AG08395 (cell line): ENCODE results near the gene MTREX.
A peak's percentile ranks its signal among the peaks of the same experiment; 100 is the strongest.
"Not testable (repeated sequence)": the region's sequence is repeated elsewhere in the genome, so short reads cannot be mapped to it uniquely, and the experiment has no call there.

Experiments
- DNase-seq: peaks from one replicate; pipeline ENCODE4 v3.0.0; 2012; ENCODE audit warnings: mixed read lengths, low spot score

The MTREX gene

GRCh38 chr5:55307383-55308253 is at the start of gene MTREX, which contains the start of gene DHX29:
MTREX (plus strand) TSS chr5:55307989; CDS start chr5:55308014, 25 bp downstream.
DHX29 (minus strand) TSS chr5:55307694; CDS start chr5:55307573, 121 bp downstream.
- peak; percentile 92 for DNase-seq

GRCh38 chr5:55258339-55258738 is 49.5 kb upstream of the MTREX start:
- no peak for DNase-seq

- DNase-seq, result peak; percentile 16
Measured at GRCh38 chr5:55276771-55277170, 31.0 kb upstream of the MTREX start.

GRCh38 chr5:55278778-55279177 is 29.0 kb upstream of the MTREX start:
- DNase-seq, result peak; percentile 25

- no peak for DNase-seq
Measured at GRCh38 chr5:55286411-55286933, 21.3 kb upstream of the MTREX start.

GRCh38 chr5:55289808-55290207 is 18.0 kb upstream of the MTREX start:
- no peak for DNase-seq

- DNase-seq, result no peak
Measured at GRCh38 chr5:55290991-55291390, 16.8 kb upstream of the MTREX start.

GRCh38 chr5:55294935-55295334 is 12.9 kb upstream of the MTREX start:
- DNase-seq, result no peak

GRCh38 chr5:55300890-55301289 is 6.9 kb upstream of the MTREX start:
- no peak for DNase-seq

- peak; percentile 89 for DNase-seq
Measured at GRCh38 chr5:55303238-55303690, 4.5 kb upstream of the MTREX start.

GRCh38 chr5:55304584-55304983 is 3.2 kb upstream of the MTREX start:
- DNase-seq, result no peak

- DNase-seq, result no peak
Measured at GRCh38 chr5:55305345-55305744, 2.4 kb upstream of the MTREX start.

GRCh38 chr5:55306641-55307382 is 977 bp upstream of the MTREX start:
- no peak for DNase-seq

GRCh38 chr5:55308254-55308836 is 556 bp downstream of the MTREX start:
- DNase-seq, result peak; percentile 9

GRCh38 chr5:55313870-55314617 is 6.3 kb downstream of the MTREX start:
- DNase-seq, result no peak

- no peak for DNase-seq
Measured at GRCh38 chr5:55316289-55316688, 8.5 kb downstream of the MTREX start.

- DNase-seq, result no peak
Measured at GRCh38 chr5:55316837-55317236, 9.0 kb downstream of the MTREX start.

GRCh38 chr5:55318237-55318636 is 10.4 kb downstream of the MTREX start:
- not testable (repeated sequence) for DNase-seq

GRCh38 chr5:55319491-55319890 is 11.7 kb downstream of the MTREX start:
- no peak for DNase-seq

GRCh38 chr5:55320571-55320970 is 12.8 kb downstream of the MTREX start:
- no peak for DNase-seq

GRCh38 chr5:55324006-55324405 is 16.2 kb downstream of the MTREX start:
- DNase-seq, result no peak
